HepG2 (cell line): ENCODE results near the gene STOM. TPM values are rescaled to one million over a fixed set of nuclear protein-coding genes. Genes with fewer than 3 reads are reported as not detected.

Source experiments
- CREM ChIP-seq, 2 experiments: sonication (generic) in 1 of 2; formaldehyde crosslinking in 1 of 2; IDR thresholded peaks; 2 replicates each; pipeline versions ENCODE4 v1.4.0 to v1.6.1; 2016 to 2020; ENCODE audit warnings: antibody characterized with exemption in 1 of 2, mild to moderate bottlenecking in 1 of 2, missing genetic modification reagents in 1 of 2
- FOXC1 ChIP-seq: sonication (generic); formaldehyde crosslinking; IDR thresholded peaks from 2 replicates; pipeline ENCODE4 v1.8.0; 2022; ENCODE audit warnings: mild to moderate bottlenecking, missing genetic modification reagents, borderline replicate concordance
- GLI4 ChIP-seq: sonication (generic); formaldehyde crosslinking; IDR thresholded peaks from 2 replicates; pipeline ENCODE4 v1.5.1; 2020; ENCODE audit warnings: missing genetic modification reagents, mild to moderate bottlenecking, moderate library complexity, borderline replicate concordance
- JUN ChIP-seq: sonication (generic); formaldehyde crosslinking; IDR thresholded peaks from 2 replicates; pipeline ENCODE4 v1.4.0; 2020; ENCODE audit warnings: mild to moderate bottlenecking, missing genetic modification reagents
- MEIS2 ChIP-seq: sonication (generic); formaldehyde crosslinking; IDR thresholded peaks from 2 replicates; pipeline ENCODE4 v1.9.0; 2021; ENCODE audit warnings: mild to moderate bottlenecking, missing genetic modification reagents
- NFE2 ChIP-seq: sonication (generic); formaldehyde crosslinking; IDR thresholded peaks from 2 replicates; pipeline ENCODE4 v1.4.0; 2020; ENCODE audit warnings: missing genetic modification reagents
- PITX1 ChIP-seq: sonication (generic); formaldehyde crosslinking; IDR thresholded peaks from 2 replicates; pipeline ENCODE4 v1.5.1; 2020; ENCODE audit warnings: mild to moderate bottlenecking, missing genetic modification reagents
- RXRA ChIP-seq: sonication (generic); formaldehyde crosslinking; IDR thresholded peaks from 2 replicates; pipeline ENCODE4 v1.5.1; 2020; ENCODE audit warnings: missing genetic modification reagents
- ZNF124 ChIP-seq: sonication (generic); formaldehyde crosslinking; IDR thresholded peaks from 2 replicates; pipeline ENCODE4 v1.4.0; 2020; ENCODE audit warnings: missing genetic modification reagents
- ZNF205 ChIP-seq: IDR thresholded peaks from 2 replicates; pipeline ENCODE4 v1.6.1; 2018; ENCODE audit warnings: missing biosample characterization, missing genetic modification reagents
- ZNF446 ChIP-seq: sonication (generic); formaldehyde crosslinking; IDR thresholded peaks from 2 replicates; pipeline ENCODE4 v1.5.0; 2020; ENCODE audit warnings: mild to moderate bottlenecking, missing genetic modification reagents
- ZNF546 ChIP-seq: sonication (generic); formaldehyde crosslinking; conservative IDR thresholded peaks from 2 replicates; pipeline ENCODE4 v1.8.1; 2023; ENCODE audit warnings: mild to moderate bottlenecking, missing genetic modification reagents
- ZNF556 ChIP-seq: sonication (generic); formaldehyde crosslinking; IDR thresholded peaks from 2 replicates; pipeline ENCODE4 v1.4.0; 2020; ENCODE audit warnings: mild to moderate bottlenecking, missing genetic modification reagents, borderline replicate concordance
- ZNF841 ChIP-seq: sonication (generic); formaldehyde crosslinking; IDR thresholded peaks from 2 replicates; pipeline ENCODE4 v1.8.1; 2023; ENCODE audit warnings: missing genetic modification reagents, borderline replicate concordance
- polyA plus RNA-seq, 8 experiments: library from polyadenylated mRNA; depleted of rRNA in 3 of 8; stranded (reverse) in 7 of 8; unstranded in 1 of 8; fragments of >200 nt; fragmentation: Illumina TruSeq in 4 of 8; extraction: Trizol in 4 of 8; gene quantifications; 2 replicates each; pipeline versions ENCODE4 v1.2.1 to v1.2.3, GENCODE V29; 2011 to 2016; ENCODE audit warnings: low read depth in 4 of 8, missing spikeins in 1 of 8, mixed read lengths in 1 of 8; ENCODE audit not compliant: insufficient read depth in 1 of 8
- total RNA-seq, 5 experiments: library from RNA; depleted of rRNA; stranded (reverse); fragments of >200 nt; fragmentation: Illumina TruSeq; extraction: Trizol; gene quantifications; 2 replicates each; pipeline ENCODE4 v1.2.3, GENCODE V29; 2016; ENCODE audit warnings: low read depth in 1 of 5
- TF ChIP-seq, protein P1 (sequence below): sonication (generic); formaldehyde crosslinking; IDR thresholded peaks from 2 replicates; pipeline ENCODE4 v1.5.0; 2020; ENCODE audit warnings: mild to moderate bottlenecking, missing genetic modification reagents
- TF ChIP-seq, protein P2 (sequence below): sonication (generic); formaldehyde crosslinking; IDR thresholded peaks from one replicate; pipeline ENCODE4 v1.5.1; 2020; ENCODE audit warnings: mild to moderate bottlenecking, missing genetic modification reagents; ENCODE audit errors: not compliant biosample characterization
- TF ChIP-seq, protein P3 (sequence below): sonication (generic); formaldehyde crosslinking; IDR thresholded peaks from 2 replicates; pipeline ENCODE4 v1.4.0; 2020; ENCODE audit warnings: low read depth, mild to moderate bottlenecking, missing genetic modification reagents

STOM gene
- total and polyA plus RNA-seq, 2 of the 13 experiments (the other 11 are each of a cell fraction or from before 2014, with no cell fraction given), result 43.6 to 165 TPM

DNA sequence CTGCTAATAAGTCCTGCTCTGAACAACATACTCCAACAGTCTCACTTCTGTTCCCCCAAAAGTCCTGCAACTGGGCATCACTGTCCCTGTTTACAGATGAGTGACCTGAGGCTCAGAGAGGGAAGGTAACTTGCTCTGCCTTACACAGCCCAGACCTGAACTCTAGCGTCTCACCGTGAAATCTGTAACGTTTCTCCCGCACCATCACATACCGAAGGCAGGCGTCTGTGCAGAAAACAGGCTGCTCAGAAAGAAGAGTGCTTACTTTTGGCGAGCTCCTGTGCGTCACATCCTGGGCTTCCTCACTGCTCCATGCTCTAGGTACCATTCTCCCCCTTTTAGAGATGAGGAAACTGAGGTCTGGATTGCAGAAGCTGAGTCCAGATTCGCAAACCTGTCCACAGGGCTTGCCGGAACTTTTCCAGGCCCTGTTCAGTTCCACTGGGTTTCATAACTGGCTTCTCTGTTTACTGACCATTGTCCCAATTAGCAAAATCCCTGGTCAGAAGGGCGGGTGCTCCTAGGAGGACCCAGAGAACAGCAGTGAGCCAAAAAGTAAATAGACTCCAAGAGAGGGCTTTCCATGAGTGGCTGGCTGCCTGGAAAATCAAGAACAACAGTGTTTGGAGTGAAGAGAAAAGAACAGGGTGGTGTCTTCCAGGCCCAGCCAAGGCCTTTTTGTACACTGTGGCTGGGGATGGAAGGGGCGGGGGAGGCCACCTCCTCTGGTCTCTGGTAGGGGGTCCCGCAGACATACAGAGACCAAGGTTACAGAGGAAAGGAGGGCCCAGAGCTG lies 75.0 kb downstream of the STOM start (continued):
- TF ChIP-seq, protein P1, sequence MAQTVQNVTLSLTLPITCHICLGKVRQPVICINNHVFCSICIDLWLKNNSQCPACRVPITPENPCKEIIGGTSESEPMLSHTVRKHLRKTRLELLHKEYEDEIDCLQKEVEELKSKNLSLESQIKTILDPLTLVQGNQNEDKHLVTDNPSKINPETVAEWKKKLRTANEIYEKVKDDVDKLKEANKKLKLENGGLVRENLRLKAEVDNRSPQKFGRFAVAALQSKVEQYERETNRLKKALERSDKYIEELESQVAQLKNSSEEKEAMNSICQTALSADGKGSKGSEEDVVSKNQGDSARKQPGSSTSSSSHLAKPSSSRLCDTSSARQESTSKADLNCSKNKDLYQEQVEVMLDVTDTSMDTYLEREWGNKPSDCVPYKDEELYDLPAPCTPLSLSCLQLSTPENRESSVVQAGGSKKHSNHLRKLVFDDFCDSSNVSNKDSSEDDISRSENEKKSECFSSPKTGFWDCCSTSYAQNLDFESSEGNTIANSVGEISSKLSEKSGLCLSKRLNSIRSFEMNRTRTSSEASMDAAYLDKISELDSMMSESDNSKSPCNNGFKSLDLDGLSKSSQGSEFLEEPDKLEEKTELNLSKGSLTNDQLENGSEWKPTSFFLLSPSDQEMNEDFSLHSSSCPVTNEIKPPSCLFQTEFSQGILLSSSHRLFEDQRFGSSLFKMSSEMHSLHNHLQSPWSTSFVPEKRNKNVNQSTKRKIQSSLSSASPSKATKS, result no peak
- TF ChIP-seq, protein P2, sequence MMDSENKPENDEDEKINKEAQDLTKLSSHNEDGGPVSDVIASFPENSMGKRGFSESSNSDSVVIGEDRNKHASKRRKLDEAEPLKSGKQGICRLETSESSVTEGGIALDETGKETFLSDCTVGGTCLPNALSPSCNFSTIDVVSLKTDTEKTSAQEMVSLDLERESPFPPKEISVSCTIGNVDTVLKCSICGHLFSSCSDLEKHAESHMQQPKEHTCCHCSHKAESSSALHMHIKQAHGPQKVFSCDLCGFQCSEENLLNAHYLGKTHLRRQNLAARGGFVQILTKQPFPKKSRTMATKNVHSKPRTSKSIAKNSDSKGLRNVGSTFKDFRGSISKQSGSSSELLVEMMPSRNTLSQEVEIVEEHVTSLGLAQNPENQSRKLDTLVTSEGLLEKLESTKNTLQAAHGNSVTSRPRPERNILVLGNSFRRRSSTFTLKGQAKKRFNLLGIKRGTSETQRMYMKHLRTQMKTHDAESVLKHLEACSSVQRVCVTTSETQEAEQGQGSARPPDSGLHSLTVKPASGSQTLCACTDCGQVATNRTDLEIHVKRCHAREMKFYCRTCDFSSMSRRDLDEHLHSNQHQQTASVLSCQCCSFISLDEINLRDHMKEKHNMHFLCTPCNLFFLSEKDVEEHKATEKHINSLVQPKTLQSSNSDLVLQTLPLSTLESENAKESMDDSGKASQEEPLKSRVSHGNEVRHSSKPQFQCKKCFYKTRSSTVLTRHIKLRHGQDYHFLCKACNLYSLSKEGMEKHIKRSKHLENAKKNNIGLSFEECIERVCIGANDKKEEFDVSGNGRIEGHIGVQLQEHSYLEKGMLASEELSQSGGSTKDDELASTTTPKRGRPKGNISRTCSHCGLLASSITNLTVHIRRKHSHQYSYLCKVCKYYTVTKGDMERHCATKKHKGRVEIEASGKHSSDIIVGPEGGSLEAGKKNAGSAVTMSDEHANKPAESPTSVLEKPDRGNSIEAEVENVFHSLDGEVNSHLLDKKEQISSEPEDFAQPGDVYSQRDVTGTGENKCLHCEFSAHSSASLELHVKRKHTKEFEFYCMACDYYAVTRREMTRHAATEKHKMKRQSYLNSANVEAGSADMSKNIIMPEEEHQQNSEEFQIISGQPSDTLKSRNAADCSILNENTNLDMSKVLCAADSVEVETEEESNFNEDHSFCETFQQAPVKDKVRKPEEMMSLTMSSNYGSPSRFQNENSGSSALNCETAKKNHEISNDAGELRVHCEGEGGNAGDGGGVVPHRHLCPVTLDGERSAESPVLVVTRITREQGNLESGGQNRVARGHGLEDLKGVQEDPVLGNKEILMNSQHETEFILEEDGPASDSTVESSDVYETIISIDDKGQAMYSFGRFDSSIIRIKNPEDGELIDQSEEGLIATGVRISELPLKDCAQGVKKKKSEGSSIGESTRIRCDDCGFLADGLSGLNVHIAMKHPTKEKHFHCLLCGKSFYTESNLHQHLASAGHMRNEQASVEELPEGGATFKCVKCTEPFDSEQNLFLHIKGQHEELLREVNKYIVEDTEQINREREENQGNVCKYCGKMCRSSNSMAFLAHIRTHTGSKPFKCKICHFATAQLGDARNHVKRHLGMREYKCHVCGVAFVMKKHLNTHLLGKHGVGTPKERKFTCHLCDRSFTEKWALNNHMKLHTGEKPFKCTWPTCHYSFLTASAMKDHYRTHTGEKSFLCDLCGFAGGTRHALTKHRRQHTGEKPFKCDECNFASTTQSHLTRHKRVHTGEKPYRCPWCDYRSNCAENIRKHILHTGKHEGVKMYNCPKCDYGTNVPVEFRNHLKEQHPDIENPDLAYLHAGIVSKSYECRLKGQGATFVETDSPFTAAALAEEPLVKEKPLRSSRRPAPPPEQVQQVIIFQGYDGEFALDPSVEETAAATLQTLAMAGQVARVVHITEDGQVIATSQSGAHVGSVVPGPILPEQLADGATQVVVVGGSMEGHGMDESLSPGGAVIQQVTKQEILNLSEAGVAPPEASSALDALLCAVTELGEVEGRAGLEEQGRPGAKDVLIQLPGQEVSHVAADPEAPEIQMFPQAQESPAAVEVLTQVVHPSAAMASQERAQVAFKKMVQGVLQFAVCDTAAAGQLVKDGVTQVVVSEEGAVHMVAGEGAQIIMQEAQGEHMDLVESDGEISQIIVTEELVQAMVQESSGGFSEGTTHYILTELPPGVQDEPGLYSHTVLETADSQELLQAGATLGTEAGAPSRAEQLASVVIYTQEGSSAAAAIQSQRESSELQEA (CRISPR knock-in tag), result peak; percentile 40
- TF ChIP-seq ZNF546 (CRISPR knock-in tag) (no peak), NFE2 (CRISPR knock-in tag) (no peak), MEIS2 (no peak), ZNF124 (CRISPR knock-in tag) (no peak), ZNF841 (CRISPR knock-in tag) (no peak), ZNF556 (CRISPR knock-in tag) (no peak), FOXC1 (CRISPR knock-in tag) (no peak), ZNF205 (peak; percentile 65; the same call in 1 of the 2 replicates), ZNF446 (CRISPR knock-in tag) (no peak), GLI4 (CRISPR knock-in tag) (no peak), RXRA (CRISPR knock-in tag) (peak; percentile 40; the same call in 1 of the 2 replicates), JUN (no peak), CREM (IDR thresholded peaks at IDR 0.05) (peak; percentile 31; the same call in 1 of the 2 replicates), CREM (CRISPR knock-in tag; IDR thresholded peaks at IDR 0.05) (no peak), PITX1 (CRISPR knock-in tag) (peak; percentile 79; the same call in 1 of the 2 replicates)
- TF ChIP-seq, protein P3, sequence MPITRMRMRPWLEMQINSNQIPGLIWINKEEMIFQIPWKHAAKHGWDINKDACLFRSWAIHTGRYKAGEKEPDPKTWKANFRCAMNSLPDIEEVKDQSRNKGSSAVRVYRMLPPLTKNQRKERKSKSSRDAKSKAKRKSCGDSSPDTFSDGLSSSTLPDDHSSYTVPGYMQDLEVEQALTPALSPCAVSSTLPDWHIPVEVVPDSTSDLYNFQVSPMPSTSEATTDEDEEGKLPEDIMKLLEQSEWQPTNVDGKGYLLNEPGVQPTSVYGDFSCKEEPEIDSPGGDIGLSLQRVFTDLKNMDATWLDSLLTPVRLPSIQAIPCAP (CRISPR knock-in tag), result no peak
